HG02763 (cell line): ENCODE measurements around the gene KLKB1.
"Not testable (repeated sequence)": the region's sequence is repeated elsewhere in the genome, so short reads cannot be mapped to it uniquely, and the experiment has no call there.

ENCODE experiments used
- ATAC-seq: cut with Tn5 transposase; IDR thresholded peaks from one replicate; pipeline ENCODE4 v1.9.1; 2021; ENCODE audit warnings: mild to moderate bottlenecking, moderate library complexity; ENCODE audit not compliant: unreplicated experiment

KLKB1 gene

GRCh38 chr4:186264660-186265059 lies 37.4 kb downstream of the KLKB1 start:
- ATAC-seq, result no peak

- ATAC-seq, result not testable (repeated sequence)
Measured at GRCh38 chr4:186265250-186265649, 37.9 kb downstream of the KLKB1 start.

- ATAC-seq, result no peak
Measured at GRCh38 chr4:186265683-186266652, 38.7 kb downstream of the KLKB1 start, which contains the start of gene F11. Gene F11, plus strand, starts transcription at chr4:186266189. Its CDS starts 948 bp downstream, at chr4:186267137.

GRCh38 chr4:186266729-186267456 lies 39.6 kb downstream of the KLKB1 start:
- no peak for ATAC-seq

GRCh38 chr4:186271081-186271678 lies 43.9 kb downstream of the KLKB1 start:
- ATAC-seq, result no peak

GRCh38 chr4:186272699-186273391 lies 45.5 kb downstream of the KLKB1 start:
- no peak for ATAC-seq

GRCh38 chr4:186273392-186273789 lies 46.1 kb downstream of the KLKB1 start:
- ATAC-seq, result not testable (repeated sequence)

- no peak for ATAC-seq
Measured at GRCh38 chr4:186283311-186283710, 56.0 kb downstream of the KLKB1 start.

GRCh38 chr4:186285147-186285546 lies 57.8 kb downstream of the KLKB1 start:
- no peak for ATAC-seq

GRCh38 chr4:186286581-186286980 lies 59.3 kb downstream of the KLKB1 start:
- no peak for ATAC-seq

GRCh38 chr4:186291256-186291890 lies 64.1 kb downstream of the KLKB1 start:
- no peak for ATAC-seq

GRCh38 chr4:186294160-186294559 lies 66.9 kb downstream of the KLKB1 start:
- ATAC-seq, result no peak

- ATAC-seq, result no peak
Measured at GRCh38 chr4:186296481-186296880, 69.2 kb downstream of the KLKB1 start.

- ATAC-seq, result no peak
Measured at GRCh38 chr4:186297013-186297645, 69.8 kb downstream of the KLKB1 start.

GRCh38 chr4:186298031-186298647 lies 70.8 kb downstream of the KLKB1 start:
- ATAC-seq, result no peak

- no peak for ATAC-seq
Measured at GRCh38 chr4:186299291-186299690, 72.0 kb downstream of the KLKB1 start.

- no peak for ATAC-seq
Measured at GRCh38 chr4:186300659-186301390, 73.5 kb downstream of the KLKB1 start.

- no peak for ATAC-seq
Measured at GRCh38 chr4:186304216-186304615, 76.9 kb downstream of the KLKB1 start.
